GM18517 (cell line): ENCODE results near the gene LRRC58.

Source experiments
- ATAC-seq: cut with Tn5 transposase; IDR thresholded peaks from one replicate; pipeline ENCODE4 v1.9.1; 2021; ENCODE audit warnings: mild to moderate bottlenecking, moderate library complexity; ENCODE audit not compliant: unreplicated experiment

LRRC58 gene

GRCh38 chr3:120281261-120281660 is 67.9 kb downstream of the LRRC58 start:
- no peak for ATAC-seq

DNA sequence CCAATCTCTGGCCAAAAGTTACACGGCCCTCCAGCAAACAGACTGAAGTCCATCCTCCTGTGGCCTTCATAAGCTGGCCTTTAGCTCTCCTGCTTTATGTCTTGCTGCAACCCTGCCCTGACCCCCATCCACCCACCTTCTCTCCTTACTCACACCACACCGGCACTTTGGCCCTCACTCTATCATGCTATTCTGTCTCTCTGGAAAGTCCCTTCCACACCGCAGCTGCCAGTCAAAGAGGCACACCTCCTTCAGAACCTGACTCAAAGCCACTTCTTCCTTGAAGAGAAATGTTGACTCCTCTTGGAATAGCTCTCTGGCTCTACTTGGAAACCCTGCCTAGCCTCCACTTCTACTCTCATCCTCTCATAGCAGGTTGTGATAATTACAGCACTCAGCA is 68.6 kb downstream of the LRRC58 start:
- ATAC-seq, result no peak

DNA sequence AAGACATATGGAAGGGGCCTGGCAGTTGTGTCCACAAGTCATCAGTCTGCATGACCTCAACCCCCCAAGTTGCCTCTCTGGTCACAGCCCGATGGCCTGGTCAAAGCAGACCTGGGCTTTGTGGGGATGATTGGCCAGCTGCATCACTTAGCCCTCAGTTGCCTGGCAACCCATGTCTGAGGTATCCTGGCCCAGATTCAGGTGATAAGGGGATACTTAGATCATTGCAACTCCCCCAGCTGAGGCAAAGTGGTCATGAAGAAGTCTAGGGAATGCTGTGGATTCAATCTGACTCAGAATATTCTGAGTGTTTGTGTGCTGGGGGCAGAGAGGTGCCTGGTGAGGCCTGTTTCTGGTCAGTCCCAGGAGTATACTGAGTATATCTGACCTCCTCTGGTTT is 69.1 kb downstream of the LRRC58 start:
- no peak for ATAC-seq

DNA sequence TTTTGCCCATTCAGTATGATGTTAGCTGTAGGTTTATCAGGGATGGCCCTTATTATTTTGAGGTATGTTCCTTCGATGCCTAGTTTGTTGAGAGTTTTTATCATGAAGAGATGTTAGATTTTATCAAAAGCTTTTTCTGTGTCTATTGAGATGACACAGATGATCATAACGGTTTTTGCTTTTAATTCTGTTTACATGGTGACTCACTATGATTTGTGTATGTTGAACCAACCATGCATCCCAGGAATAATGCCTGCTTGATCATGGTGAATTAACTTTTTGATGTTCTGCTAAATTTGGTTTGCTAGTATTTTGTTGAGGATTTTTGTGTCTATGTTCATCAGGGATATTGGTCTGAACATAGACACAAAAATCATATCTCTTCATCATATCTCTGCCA is 72.4 kb downstream of the LRRC58 start:
- no peak for ATAC-seq

GRCh38 chr3:120275618-120276017 is 73.5 kb downstream of the LRRC58 start:
- ATAC-seq, result no peak

DNA sequence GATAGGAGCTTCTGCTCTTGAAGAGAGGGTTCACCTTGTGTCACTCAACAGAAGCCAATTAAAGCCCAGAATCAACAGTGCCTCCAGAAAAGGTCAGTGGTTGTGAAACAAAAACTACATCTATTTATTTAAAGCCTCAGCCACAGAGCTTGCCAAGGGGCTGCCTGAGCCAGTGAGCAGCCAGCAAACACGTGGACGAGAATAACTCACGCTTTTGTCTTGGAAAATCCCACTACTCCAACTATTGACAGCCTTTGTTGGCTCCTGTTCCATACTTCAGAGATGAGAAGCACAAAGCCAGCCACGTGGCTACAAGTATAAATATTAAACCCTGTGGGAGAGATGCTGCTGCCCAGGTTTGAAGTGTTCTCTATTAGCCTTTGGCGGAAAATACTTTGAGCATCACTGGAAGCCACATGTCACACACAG is 74.4 kb downstream of the LRRC58 start:
- no peak for ATAC-seq
